Choroid plexus epithelial cell (primary cell): ENCODE data around the gene MTCL3.
A peak's percentile ranks its signal among the peaks of the same experiment; 100 is the strongest.

Experiments
- DNase-seq: peaks from one replicate; pipeline ENCODE4 v3.0.0-alpha.2; 2010; ENCODE audit warnings: low read depth
- H3K4me3 ChIP-seq: 2 replicates; pipeline ENCODE4 v1.5.1; 2011; ENCODE audit warnings: low read depth, mild to moderate bottlenecking, control low read depth, low read length, moderate library complexity
- CTCF ChIP-seq: conservative IDR thresholded peaks from 2 replicates; pipeline ENCODE4 v1.5.1; 2011; ENCODE audit warnings: low read depth, mild to moderate bottlenecking, control low read depth, inconsistent platforms, low read length, moderate library complexity

The MTCL3 gene

GRCh38 chr6:127515794-127516661 lies 3.1 kb downstream of the MTCL3 start:
- TF ChIP-seq CTCF: no peak
- peak; percentile 75 for DNase-seq

GRCh38 chr6:127515234-127515793 lies 3.8 kb downstream of the MTCL3 start:
- no peak for TF ChIP-seq CTCF
- peak; percentile 50 for DNase-seq
- H3K4me3 ChIP-seq: peak overlapping the region; percentile 75

More at GRCh38 chr6:127515794-127516661, 3.1 kb downstream of the MTCL3 start:
- H3K4me3 ChIP-seq: peak overlapping the region; percentile 75

- DNase-seq: peak; percentile 82
- no peak for TF ChIP-seq CTCF
- peak overlapping the region; percentile 75 for H3K4me3 ChIP-seq
Observed at GRCh38 chr6:127514773-127515227, 4.3 kb downstream of the MTCL3 start.

- TF ChIP-seq CTCF: no peak
- H3K4me3 ChIP-seq: peak overlapping the region; percentile 75
- no peak for DNase-seq
Observed at GRCh38 chr6:127514179-127514772, 4.9 kb downstream of the MTCL3 start.

GRCh38 chr6:127513425-127513824 lies 5.7 kb downstream of the MTCL3 start:
- H3K4me3 ChIP-seq: no peak overlapping the region
- no peak for DNase-seq
- TF ChIP-seq CTCF: no peak

GRCh38 chr6:127510876-127511275 lies 8.3 kb downstream of the MTCL3 start:
- no peak for DNase-seq
- H3K4me3 ChIP-seq: no peak overlapping the region
- no peak for TF ChIP-seq CTCF
